Right ventricle myocardium inferior (tissue), 1 donor: Measurements from ENCODE around the gene RBBP7. TPM values are rescaled to one million over a fixed set of nuclear protein-coding genes. Genes with fewer than 3 reads are reported as not detected.

Experiments used
- ATAC-seq: fragments of 200-7000 bp; cut with Tn5 transposase; one replicate; pipeline ENCODE4 v1.9.1; 2020; ENCODE audit warnings: mild to moderate bottlenecking, moderate library complexity
- DNase-seq: peaks from one replicate; pipeline ENCODE4 v3.0.0; 2021; ENCODE audit errors: missing footprints
- intact Hi-C: fragments of 100-400 bp; cut with DNase I; formaldehyde crosslinking; loops from one replicate; pipeline ENCODE4 v1.11.0; 2022
- total RNA-seq: library from RNA; stranded (reverse); fragmentation: NEBNext Ultra II Directional; extraction: Animal tissue kit (Norgen Biotek cat#: 25700); gene quantifications from one replicate; pipeline ENCODE4 v1.2.1, GENCODE V29; 2021
- donor health status: DM: no; HTN: yes; CAD: no; lungs with severe emphysema.

RBBP7 gene
- total RNA-seq, 1 donor from 2014 or later = 108 TPM

GRCh38 chrX:16838202-16839066 is 31.7 kb downstream of the RBBP7 start:
- intact Hi-C loops = loop anchor here (5.0 kb wide), 1 partner anchor 34 kb away; the partner anchor contains the start of gene RBBP7
- DNase-seq (no peak), ATAC-seq (peak; percentile 70)

GRCh38 chrX:16836371-16836770 is 33.8 kb downstream of the RBBP7 start:
- ATAC-seq (no peak), DNase-seq (no peak)
- intact Hi-C loops = loop anchor here (5.0 kb wide), 1 partner anchor 36 kb away; the partner anchor contains the start of gene RBBP7

- intact Hi-C loops = loop anchor here (5.0 kb wide), 1 partner anchor 37 kb away; the partner anchor contains the start of gene RBBP7
- ATAC-seq (no peak), DNase-seq (no peak)
Observed at GRCh38 chrX:16834806-16835205, 35.4 kb downstream of the RBBP7 start.

GRCh38 chrX:16832301-16832700 is 37.9 kb downstream of the RBBP7 start:
- ATAC-seq (no peak), DNase-seq (no peak)
- intact Hi-C loops = no loop called here

- DNase-seq (no peak), ATAC-seq (peak; percentile 81)
- intact Hi-C loops = loop anchor here (5.0 kb wide), 1 partner anchor 219 kb away; no protein-coding TSS in a partner anchor
Observed at GRCh38 chrX:16828124-16828908, 41.8 kb downstream of the RBBP7 start.

GRCh38 chrX:16827225-16827624 is 42.9 kb downstream of the RBBP7 start:
- intact Hi-C loops = loop anchor here (5.0 kb wide), 1 partner anchor 220 kb away; no protein-coding TSS in a partner anchor
- no peak for DNase-seq
- no peak for ATAC-seq

- ATAC-seq (no peak), DNase-seq (no peak)
- intact Hi-C loops = loop anchor here (5.0 kb wide), 1 partner anchor 221 kb away; no protein-coding TSS in a partner anchor
Observed at GRCh38 chrX:16826207-16826606, 44.0 kb downstream of the RBBP7 start.

GRCh38 chrX:16825264-16826035 is 44.7 kb downstream of the RBBP7 start:
- ATAC-seq = no peak
- DNase-seq = no peak
- intact Hi-C loops = loop anchor here (5.0 kb wide), 1 partner anchor 222 kb away; no protein-coding TSS in a partner anchor

- ATAC-seq (no peak), DNase-seq (no peak)
- intact Hi-C loops = no loop called here
Observed at GRCh38 chrX:16822723-16823122, 47.4 kb downstream of the RBBP7 start.

- intact Hi-C loops = no loop called here
- ATAC-seq = no peak
- no peak for DNase-seq
Observed at GRCh38 chrX:16819634-16820033, 50.5 kb downstream of the RBBP7 start.

GRCh38 chrX:16814597-16814996 is 55.6 kb downstream of the RBBP7 start:
- intact Hi-C loops = no loop called here
- ATAC-seq (no peak), DNase-seq (no peak)

- intact Hi-C loops = no loop called here
- ATAC-seq = peak; percentile 69
Observed at GRCh38 chrX:16807976-16808542, 62.1 kb downstream of the RBBP7 start.

GRCh38 chrX:16807548-16807947 is 62.6 kb downstream of the RBBP7 start:
- ATAC-seq = no peak
- DNase-seq = no peak
- intact Hi-C loops = no loop called here

More at GRCh38 chrX:16807976-16808542, 62.1 kb downstream of the RBBP7 start:
- no peak for DNase-seq

- intact Hi-C loops = no loop called here
- ATAC-seq = no peak
- no peak for DNase-seq
Observed at GRCh38 chrX:16804923-16805464, 65.2 kb downstream of the RBBP7 start.

- intact Hi-C loops = no loop called here
- DNase-seq (no peak), ATAC-seq (no peak)
Observed at GRCh38 chrX:16797841-16798240, 72.3 kb downstream of the RBBP7 start.

GRCh38 chrX:16797358-16797757 is 72.8 kb downstream of the RBBP7 start:
- intact Hi-C loops = no loop called here
- ATAC-seq (no peak), DNase-seq (no peak)

- DNase-seq (no peak), ATAC-seq (no peak)
- intact Hi-C loops = no loop called here
Observed at GRCh38 chrX:16796298-16796697, 73.9 kb downstream of the RBBP7 start.
